Measurements from ENCODE around the gene GALNT8. TPM values are rescaled to one million over a fixed set of nuclear protein-coding genes. Genes with fewer than 3 reads are reported as not detected.

GALNT8 gene
- polyA plus RNA-seq, 3 donors, result 0.04 TPM; not detected in 2

GRCh38 chr12:4819654-4820053 is 99.5 kb downstream of the GALNT8 start:
- Histone ChIP-seq H3K79me2 (ENCODE audit: insufficient read depth, low read length) (no peaks in the 10 kb centered on the region), H3K27ac (ENCODE audit: low read depth in 1 of 2, low read length in 2 of 2) (no peak overlapping the region), H2AFZ (ENCODE audit: insufficient read depth, low read depth, low read length, poor library complexity, severe bottlenecking) (no peak overlapping the region), H3K36me3 (replicated peaks in 1 of 2; ENCODE audit: control insufficient read depth in 1 of 2, insufficient read depth in 2 of 2, low read length in 2 of 2) (no peaks in the 10 kb centered on the region), H3K4me1 (ENCODE audit: control insufficient read depth in 1 of 2, insufficient read depth in 2 of 2, low read length in 2 of 2) (peaks cover 10 to 11% of the 10 kb centered on the region in 2 donors), H3K27me3 (ENCODE audit: control insufficient read depth in 2 of 2, insufficient read depth in 2 of 2, low read length in 2 of 2) (no peaks in the 10 kb centered on the region), H4K20me1 (ENCODE audit: insufficient read depth, low read length) (no peaks in the 10 kb centered on the region), H3K4me3 (replicated peaks in 1 of 3; ENCODE audit: low read depth in 2 of 3, low read length in 3 of 3) (no peak overlapping the region), H3K4me2 (replicated peaks; ENCODE audit: extremely low read depth, low read length, poor library complexity, severe bottlenecking) (no peak overlapping the region), H3K9ac (ENCODE audit: insufficient read depth, low read length, poor library complexity, severe bottlenecking) (no peak overlapping the region), H3K9me3 (replicated peaks in 1 of 2; ENCODE audit: control insufficient read depth in 1 of 2, insufficient read depth in 1 of 2, low read length in 2 of 2) (no peaks in the 10 kb centered on the region)
- Mint-ChIP-seq H3K4me3 (no peak overlapping the region), H3K27me3 (ENCODE audit: low read depth in 3 of 3) (peaks cover 4 to 7% (median 4%) of the 10 kb centered on the region in 3 donors), H3K9me3 (peaks cover 0 to 2% (median 0%) of the 10 kb centered on the region in 7 donors), H3K36me3 (no peaks in the 10 kb centered on the region), H3K27ac (peak overlapping the region in 1 of 7 donors; percentile 26), H3K4me1 (peaks cover 24% of the 10 kb centered on the region)
- 20% methylated on average over 1 of the region's 7 CpGs for WGBS (ENCODE audit: insufficient coverage)
- intact Hi-C loops (cut with micrococcal nuclease), result no loop called here
- no peak for TF ChIP-seq CTCF (IDR thresholded peaks at IDR 0.05)
- peak; percentile 25 to 66 (median 27) for DNase-seq

GRCh38 chr12:4820971-4821370 is 100.8 kb downstream of the GALNT8 start:
- H3K27ac Mint-ChIP-seq, result peak overlapping the region in 1 of 7 donors; percentile 78
- no peaks in the 10 kb centered on the region for H3K79me2 ChIP-seq (ENCODE audit: insufficient read depth, low read length)
- H3K4me2 ChIP-seq (replicated peaks; ENCODE audit: extremely low read depth, low read length, poor library complexity, severe bottlenecking), result no peak overlapping the region
- WGBS (ENCODE audit: insufficient coverage), result 11% methylated on average over 3 of the region's 9 CpGs
- no peak overlapping the region for H3K9ac ChIP-seq (ENCODE audit: insufficient read depth, low read length, poor library complexity, severe bottlenecking)
- no peak overlapping the region for H3K4me3 Mint-ChIP-seq
- no peaks in the 10 kb centered on the region for H3K36me3 Mint-ChIP-seq
- peaks cover 0 to 2% (median 0%) of the 10 kb centered on the region in 7 donors for H3K9me3 Mint-ChIP-seq
- no peak overlapping the region for H3K27ac ChIP-seq (ENCODE audit: low read depth in 1 of 2, low read length in 2 of 2)
- H3K9me3 ChIP-seq (replicated peaks in 1 of 2; ENCODE audit: control insufficient read depth in 1 of 2, insufficient read depth in 1 of 2, low read length in 2 of 2), result no peaks in the 10 kb centered on the region
- H3K4me1 Mint-ChIP-seq, result peaks cover 31% of the 10 kb centered on the region
- intact Hi-C loops (cut with micrococcal nuclease), result no loop called here
- no peaks in the 10 kb centered on the region for H3K36me3 ChIP-seq (replicated peaks in 1 of 2; ENCODE audit: control insufficient read depth in 1 of 2, insufficient read depth in 2 of 2, low read length in 2 of 2)
- no peak overlapping the region for H3K4me3 ChIP-seq (replicated peaks in 1 of 3; ENCODE audit: low read depth in 2 of 3, low read length in 3 of 3)
- peak overlapping the region; percentile 54 for H2AFZ ChIP-seq (ENCODE audit: insufficient read depth, low read depth, low read length, poor library complexity, severe bottlenecking)
- peaks cover 13 to 22% of the 10 kb centered on the region in 2 donors for H3K4me1 ChIP-seq (ENCODE audit: control insufficient read depth in 1 of 2, insufficient read depth in 2 of 2, low read length in 2 of 2)
- TF ChIP-seq CTCF (IDR thresholded peaks at IDR 0.05), result no peak
- H3K27me3 ChIP-seq (ENCODE audit: control insufficient read depth in 2 of 2, insufficient read depth in 2 of 2, low read length in 2 of 2), result no peaks in the 10 kb centered on the region
- H3K27me3 Mint-ChIP-seq (ENCODE audit: low read depth in 3 of 3), result peaks cover 2 to 6% (median 4%) of the 10 kb centered on the region in 3 donors
- no peaks in the 10 kb centered on the region for H4K20me1 ChIP-seq (ENCODE audit: insufficient read depth, low read length)
- DNase-seq, result no peak

Other genes starting within 250 kb of the GALNT8 start
- gene RAD51AP1, start 181.5 kb upstream of the GALNT8 start, polyA plus RNA-seq, result 1 to 10 TPM; 1.0 to 1.4 (median 1.3) TPM
- gene DYRK4, start 158.2 kb upstream of the GALNT8 start, polyA plus RNA-seq, result 10 to 100 TPM; 17.4 to 26.9 (median 22.4) TPM
- gene AKAP3, start 71.3 kb upstream of the GALNT8 start, polyA plus RNA-seq, result under 1 TPM in 1 of 3 donors, not detected in 2; 0.08 TPM
- gene NDUFA9, start 71.3 kb upstream of the GALNT8 start, polyA plus RNA-seq, result 100 to 1,000 TPM in 2 of 3 donors, 10 to 100 TPM in 1; 31.4 to 200 (median 136) TPM
- not detected for gene KCNA1, start 189.5 kb downstream of the GALNT8 start, polyA plus RNA-seq